Measurements from ENCODE around the gene FBLN1. TPM values are rescaled to one million over a fixed set of nuclear protein-coding genes. Genes with fewer than 3 reads are reported as not detected.

Gene FBLN1
- total and polyA plus RNA-seq, 2 of the 13 experiments (the other 11 are each of a cell fraction or from before 2014, with no cell fraction given) = 37.3 to 103 TPM

- TF ChIP-seq IKZF5 (CRISPR knock-in tag; IDR thresholded peaks at IDR 0.05) (peak; percentile 72), CENPT (CRISPR knock-in tag; IDR thresholded peaks at IDR 0.05; ENCODE audit: low read depth) (no peak), KLF9 (CRISPR knock-in tag; IDR thresholded peaks at IDR 0.05; ENCODE audit: low read depth) (no peak), REL (CRISPR knock-in tag; conservative IDR thresholded peaks at IDR 0.05) (no peak), ZFP36L1 (CRISPR knock-in tag; IDR thresholded peaks at IDR 0.05) (peak; percentile 87; the same call in 1 of the 2 replicates), ZSCAN22 (CRISPR knock-in tag; IDR thresholded peaks at IDR 0.05) (no peak), ZNF547 (CRISPR knock-in tag; IDR thresholded peaks at IDR 0.05) (peak; percentile 84; the same call in 1 of the 2 replicates), POLR2A (IDR thresholded peaks at IDR 0.05; ENCODE audit: insufficient read depth in 1 of 2, low read depth in 2 of 2, low read length in 2 of 2) (peak; percentile 83 to 85), ZNF749 (CRISPR knock-in tag; IDR thresholded peaks at IDR 0.05; ENCODE audit: borderline replicate concordance) (no peak; the same call in 1 of the 2 replicates), ZNF331 (CRISPR knock-in tag; IDR thresholded peaks at IDR 0.05) (0 out of 2 replicates have a peak, but pooled peaks have one; percentile 45), ZFP37 (CRISPR knock-in tag; IDR thresholded peaks at IDR 0.05; ENCODE audit: borderline replicate concordance) (0 out of 2 replicates have a peak, but pooled peaks have one; percentile 35), HDAC2 (CRISPR knock-in tag; IDR thresholded peaks at IDR 0.05) (peak; percentile 32; the same call in 1 of the 2 replicates), ZNF747 (CRISPR knock-in tag; IDR thresholded peaks at IDR 0.05; ENCODE audit: borderline replicate concordance) (0 out of 2 replicates have a peak, but pooled peaks have one; percentile 19), TAF1 (CRISPR knock-in tag; IDR thresholded peaks at IDR 0.05) (peak; percentile 88), HOXA5 (CRISPR knock-in tag; IDR thresholded peaks at IDR 0.05) (peak; percentile 90), HNRNPK (IDR thresholded peaks at IDR 0.05; ENCODE audit: low read depth, low read length, poor library complexity, severe bottlenecking) (peak; percentile 94), SMARCC2 (IDR thresholded peaks at IDR 0.05) (no peak), ZBTB49 (CRISPR knock-in tag; IDR thresholded peaks at IDR 0.05; ENCODE audit: borderline replicate concordance) (no peak), ETV5 (CRISPR knock-in tag; IDR thresholded peaks at IDR 0.05; ENCODE audit: borderline replicate concordance) (peak; percentile 77)
- TF ChIP-seq, protein P1, sequence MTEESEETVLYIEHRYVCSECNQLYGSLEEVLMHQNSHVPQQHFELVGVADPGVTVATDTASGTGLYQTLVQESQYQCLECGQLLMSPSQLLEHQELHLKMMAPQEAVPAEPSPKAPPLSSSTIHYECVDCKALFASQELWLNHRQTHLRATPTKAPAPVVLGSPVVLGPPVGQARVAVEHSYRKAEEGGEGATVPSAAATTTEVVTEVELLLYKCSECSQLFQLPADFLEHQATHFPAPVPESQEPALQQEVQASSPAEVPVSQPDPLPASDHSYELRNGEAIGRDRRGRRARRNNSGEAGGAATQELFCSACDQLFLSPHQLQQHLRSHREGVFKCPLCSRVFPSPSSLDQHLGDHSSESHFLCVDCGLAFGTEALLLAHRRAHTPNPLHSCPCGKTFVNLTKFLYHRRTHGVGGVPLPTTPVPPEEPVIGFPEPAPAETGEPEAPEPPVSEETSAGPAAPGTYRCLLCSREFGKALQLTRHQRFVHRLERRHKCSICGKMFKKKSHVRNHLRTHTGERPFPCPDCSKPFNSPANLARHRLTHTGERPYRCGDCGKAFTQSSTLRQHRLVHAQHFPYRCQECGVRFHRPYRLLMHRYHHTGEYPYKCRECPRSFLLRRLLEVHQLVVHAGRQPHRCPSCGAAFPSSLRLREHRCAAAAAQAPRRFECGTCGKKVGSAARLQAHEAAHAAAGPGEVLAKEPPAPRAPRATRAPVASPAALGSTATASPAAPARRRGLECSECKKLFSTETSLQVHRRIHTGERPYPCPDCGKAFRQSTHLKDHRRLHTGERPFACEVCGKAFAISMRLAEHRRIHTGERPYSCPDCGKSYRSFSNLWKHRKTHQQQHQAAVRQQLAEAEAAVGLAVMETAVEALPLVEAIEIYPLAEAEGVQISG (CRISPR knock-in tag; IDR thresholded peaks at IDR 0.05) = peak; percentile 81
- TF ChIP-seq, protein P2, sequence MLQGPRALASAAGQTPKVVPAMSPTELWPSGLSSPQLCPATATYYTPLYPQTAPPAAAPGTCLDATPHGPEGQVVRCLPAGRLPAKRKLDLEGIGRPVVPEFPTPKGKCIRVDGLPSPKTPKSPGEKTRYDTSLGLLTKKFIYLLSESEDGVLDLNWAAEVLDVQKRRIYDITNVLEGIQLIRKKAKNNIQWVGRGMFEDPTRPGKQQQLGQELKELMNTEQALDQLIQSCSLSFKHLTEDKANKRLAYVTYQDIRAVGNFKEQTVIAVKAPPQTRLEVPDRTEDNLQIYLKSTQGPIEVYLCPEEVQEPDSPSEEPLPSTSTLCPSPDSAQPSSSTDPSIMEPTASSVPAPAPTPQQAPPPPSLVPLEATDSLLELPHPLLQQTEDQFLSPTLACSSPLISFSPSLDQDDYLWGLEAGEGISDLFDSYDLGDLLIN (CRISPR knock-in tag; IDR thresholded peaks at IDR 0.05; ENCODE audit: borderline replicate concordance) = peak; percentile 68; the same call in 1 of the 2 replicates
These were observed at the start of gene FBLN1 (continued) for GRCh38 chr22:45502215-45503049.

Data from HepG2 (cell line).